Stimulated activated CD4-positive, alpha-beta T cell treated with anti-CD3 and anti-CD28 coated beads, Interleukin-2, amount 100 ng/mL, for 4 hours (primary cell): ENCODE results near the gene HLA-DMB.

Source experiments
- DNase-seq: peaks from one replicate; pipeline ENCODE4 v3.0.0-alpha.2; 2020; ENCODE audit warnings: low read depth

The HLA-DMB gene

DNA sequence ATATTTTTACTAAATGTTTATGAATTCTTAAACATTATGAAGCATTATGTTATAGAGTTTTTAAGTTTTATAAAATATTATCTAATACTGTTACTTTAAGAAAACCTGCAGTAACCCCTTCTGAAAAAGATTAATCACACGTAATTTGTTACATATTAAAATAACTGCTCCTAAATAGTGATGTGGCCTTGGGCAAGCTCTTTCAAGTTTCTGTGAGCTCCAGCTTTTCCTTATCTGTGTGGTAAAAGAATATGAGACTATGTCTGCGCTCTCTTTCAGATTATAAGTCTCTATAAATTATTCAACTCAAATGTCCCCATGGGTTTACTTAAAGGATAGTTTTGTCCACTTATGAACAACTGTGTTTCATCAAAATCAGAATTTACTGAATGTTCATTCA is 31.9 kb downstream of the HLA-DMB start:
- DNase-seq, result no peak

- DNase-seq, result no peak
Observed at GRCh38 chr6:32906539-32906938, 34.3 kb downstream of the HLA-DMB start.

- DNase-seq, result no peak
Observed at GRCh38 chr6:32905078-32905477, 35.8 kb downstream of the HLA-DMB start.

- DNase-seq, result no peak
Observed at GRCh38 chr6:32903952-32904351, 36.9 kb downstream of the HLA-DMB start.

DNA sequence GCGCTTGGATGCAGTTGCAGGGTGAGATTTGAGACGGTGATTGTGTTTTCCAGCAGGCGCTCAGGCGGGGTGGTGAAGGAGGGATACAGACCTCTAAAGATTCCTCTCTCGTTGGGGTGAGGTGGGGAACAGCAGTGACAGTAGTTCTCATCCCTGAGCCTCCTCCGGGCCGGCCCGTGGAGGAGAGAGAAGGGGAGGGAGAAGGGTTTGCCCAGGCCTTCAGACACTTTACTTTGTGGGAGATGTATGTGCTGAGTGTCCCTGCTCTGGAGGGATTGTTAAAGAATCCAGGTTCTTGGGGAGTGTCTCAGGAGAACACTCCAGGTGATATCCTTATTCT is 45.9 kb downstream of the HLA-DMB start:
- DNase-seq, result no peak

- peak; percentile 90 for DNase-seq
Observed at GRCh38 chr6:32894085-32895005, 46.5 kb downstream of the HLA-DMB start.

DNA sequence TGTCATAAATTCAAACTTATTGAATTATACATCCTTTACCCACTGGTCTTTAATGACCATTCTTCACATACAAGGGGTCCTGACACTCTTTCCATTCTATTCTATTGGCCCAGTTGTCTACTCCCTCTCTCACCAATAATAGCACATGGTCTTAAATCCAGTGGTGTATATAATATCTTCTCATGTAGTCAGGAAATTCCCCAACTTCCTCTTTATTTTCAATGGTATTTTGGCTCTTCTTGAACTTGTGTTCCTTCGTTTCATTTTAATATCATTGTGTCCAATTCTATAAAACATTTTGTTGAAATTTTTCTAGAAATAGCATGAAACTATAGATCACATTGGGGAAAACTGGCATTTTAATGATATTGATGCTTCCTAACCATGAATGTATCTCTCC is 50.0 kb downstream of the HLA-DMB start:
- no peak for DNase-seq

GRCh38 chr6:32889533-32889932 is 51.3 kb downstream of the HLA-DMB start:
- DNase-seq, result no peak

DNA sequence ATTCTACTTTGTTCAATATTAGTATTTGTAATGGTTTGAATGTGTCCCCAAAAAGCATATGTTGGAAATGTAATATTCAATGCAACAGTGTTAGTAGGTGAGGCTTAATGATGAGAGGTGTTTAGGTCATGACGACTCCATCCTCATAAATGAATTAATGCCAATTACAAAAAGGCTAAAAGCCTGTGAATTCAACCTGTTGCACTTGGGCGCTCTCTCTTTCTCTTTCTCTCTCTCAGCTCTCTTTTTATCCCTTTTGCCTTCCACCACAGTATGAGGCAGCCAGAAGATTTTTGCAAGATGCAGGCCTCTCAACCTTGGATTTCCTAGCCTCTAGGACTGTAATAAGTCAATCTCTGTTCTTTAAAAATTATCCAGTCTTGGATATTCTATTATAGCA is 52.3 kb downstream of the HLA-DMB start:
- no peak for DNase-seq

DNA sequence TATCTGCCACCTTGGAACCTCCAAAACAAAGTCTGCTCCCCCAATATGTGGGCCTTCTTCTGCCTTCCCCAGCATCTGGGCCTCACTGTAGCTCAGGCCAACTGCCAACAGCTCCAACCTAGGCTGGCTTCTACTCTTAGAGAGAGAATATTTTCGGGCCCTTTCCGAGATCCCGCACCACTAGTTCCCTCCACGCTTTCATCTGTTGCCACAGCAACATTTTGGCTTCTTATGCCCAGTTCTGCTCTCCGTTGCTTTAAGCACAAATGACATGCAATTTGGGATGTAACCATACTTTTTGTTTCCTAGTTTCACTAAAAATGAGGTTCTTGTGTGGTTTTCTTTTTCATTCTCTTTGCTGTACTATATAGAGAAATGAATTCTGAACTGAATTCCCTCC is 53.2 kb downstream of the HLA-DMB start:
- DNase-seq, result no peak

- DNase-seq, result no peak
Observed at GRCh38 chr6:32886681-32887383, 54.0 kb downstream of the HLA-DMB start.

DNA sequence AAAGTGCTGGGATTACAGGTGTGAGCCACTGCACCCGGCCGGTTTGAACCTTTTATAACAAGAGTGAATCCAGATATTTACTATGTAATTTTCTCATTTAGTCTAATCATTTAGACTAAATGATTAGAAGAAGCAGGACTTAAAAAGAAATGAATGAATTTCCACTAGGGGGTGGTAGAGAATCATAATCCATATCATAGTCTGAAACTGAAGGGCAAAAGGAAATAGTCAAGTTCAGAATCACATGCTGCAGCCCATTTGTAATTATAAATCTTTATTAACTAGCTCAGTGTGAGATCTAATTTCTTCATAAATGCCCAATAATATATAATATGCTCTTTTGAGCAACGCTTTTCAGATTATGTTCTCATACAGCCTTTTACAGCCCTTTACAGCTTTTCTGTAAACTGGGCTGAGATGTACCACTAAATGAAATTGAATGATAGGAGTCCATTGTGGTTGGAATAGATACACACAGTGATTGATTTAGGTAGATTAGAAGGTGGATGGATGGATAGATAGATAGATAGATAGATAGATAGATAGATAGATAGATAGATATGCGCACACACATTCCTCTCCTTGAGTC is 55.0 kb downstream of the HLA-DMB start:
- DNase-seq, result no peak
